ENCODE measurements around the gene SIGLEC1.

The SIGLEC1 gene

GRCh38 chr20:3744037-3744436 lies 31.6 kb upstream of the SIGLEC1 start:
- no peak for DNase-seq

DNA sequence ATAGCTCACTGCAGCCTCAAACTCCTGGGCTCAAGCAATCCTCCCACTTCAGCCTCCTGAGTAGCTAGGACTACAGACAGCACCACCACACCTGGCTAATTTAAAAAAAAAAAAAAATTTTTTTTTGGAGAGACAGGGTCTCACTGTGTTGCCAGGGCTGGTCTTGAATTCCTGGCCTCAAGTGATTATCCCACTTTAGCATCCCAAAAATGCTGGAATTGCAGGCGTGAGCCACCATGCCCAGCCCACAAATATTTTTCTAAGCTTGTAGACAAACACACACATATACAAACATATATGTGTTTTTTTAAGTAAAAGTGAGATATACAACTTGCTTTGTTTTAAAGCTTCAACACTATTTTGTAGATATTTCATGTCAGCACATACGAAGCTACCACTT lies 30.9 kb upstream of the SIGLEC1 start:
- DNase-seq = no peak

DNA sequence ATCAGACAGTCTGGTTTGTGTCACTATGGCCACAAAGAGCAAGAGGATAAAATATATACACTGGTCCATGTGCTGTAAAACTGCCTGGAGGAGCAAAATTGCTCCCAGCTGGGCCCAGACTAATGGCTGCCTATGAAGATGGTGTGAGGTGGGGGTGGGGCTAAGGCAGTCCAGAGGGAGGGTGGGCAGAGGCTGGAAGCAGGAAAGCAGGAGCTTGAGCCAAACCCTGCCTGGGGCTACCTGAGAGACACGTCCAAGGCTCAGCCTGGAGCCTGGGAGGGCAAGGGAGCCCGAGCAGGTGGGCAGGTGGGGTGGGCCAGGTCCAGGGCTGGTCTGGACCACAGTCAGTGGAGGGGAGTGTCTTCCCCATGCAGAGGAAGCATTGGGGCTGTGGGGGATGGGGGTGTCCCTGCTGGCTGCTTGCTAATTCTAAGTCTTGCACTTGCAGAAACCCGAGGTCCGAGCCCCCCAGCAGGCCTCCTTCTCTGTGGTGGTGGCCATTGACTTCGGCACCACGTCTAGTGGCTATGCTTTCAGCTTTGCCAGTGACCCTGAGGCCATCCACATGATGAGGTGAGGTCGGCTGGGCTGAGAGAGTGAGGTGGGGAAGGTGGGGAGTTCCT lies 29.5 kb upstream of the SIGLEC1 start:
- no peak for DNase-seq

DNA sequence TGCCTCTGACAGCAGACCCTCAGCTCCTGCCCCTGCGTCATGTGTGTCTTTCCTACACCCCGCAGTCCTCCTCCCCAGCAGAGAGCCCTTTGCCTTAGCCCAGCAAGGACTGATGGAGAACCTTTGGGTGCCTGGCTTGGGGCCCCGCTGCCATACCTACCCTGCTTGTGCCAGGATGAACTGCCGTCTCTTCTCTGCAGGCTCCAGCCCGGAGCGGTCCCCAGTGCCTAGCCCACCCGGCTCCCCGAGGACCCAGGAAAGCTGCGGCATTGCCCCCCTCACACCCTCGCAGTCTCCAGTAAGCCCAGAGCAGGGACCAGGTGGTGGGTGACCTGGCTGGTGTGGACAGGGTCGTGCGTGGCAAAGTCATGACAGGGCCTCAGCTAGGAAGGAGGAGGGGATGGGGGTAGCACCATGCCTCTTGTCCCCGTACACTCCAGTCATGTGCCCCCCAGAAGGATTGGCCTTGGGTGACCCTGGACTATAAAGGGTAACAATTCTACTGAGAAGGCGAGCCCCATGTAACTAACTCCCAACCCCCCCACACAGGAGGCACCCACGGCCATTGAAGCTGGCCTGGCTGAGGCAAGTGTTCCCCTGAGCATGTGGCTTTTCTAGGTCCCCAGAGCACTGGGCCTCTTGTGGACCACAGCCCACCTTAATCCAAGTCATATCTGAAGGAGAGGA lies 28.4 kb upstream of the SIGLEC1 start:
- DNase-seq = no peak

DNA sequence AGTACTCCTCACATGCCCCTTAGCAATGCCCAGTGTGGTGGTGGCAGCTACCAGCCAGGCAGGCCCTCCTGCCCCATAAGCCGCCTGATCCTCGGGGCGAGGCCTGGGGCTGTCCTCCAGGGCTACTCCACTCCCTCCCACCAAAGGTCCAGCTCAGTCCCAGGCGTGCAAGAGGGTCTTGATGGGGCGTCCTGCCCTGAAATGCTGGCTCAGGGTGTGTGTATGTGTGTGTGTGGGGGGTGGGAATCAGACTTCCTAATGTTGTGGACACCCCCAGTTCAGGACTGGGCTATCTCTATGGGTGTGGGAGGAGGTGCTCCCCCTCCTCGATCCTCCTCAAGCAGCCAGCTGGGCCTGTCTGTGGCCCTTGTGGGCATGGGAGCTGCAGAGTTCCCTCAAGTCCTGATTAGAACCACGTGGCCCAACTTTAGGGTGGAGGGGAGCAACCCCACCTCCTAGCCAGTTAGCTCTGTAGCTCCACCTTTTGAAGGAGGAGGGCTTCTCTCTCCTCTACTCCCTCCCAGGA lies 27.6 kb upstream of the SIGLEC1 start:
- DNase-seq = no peak

DNA sequence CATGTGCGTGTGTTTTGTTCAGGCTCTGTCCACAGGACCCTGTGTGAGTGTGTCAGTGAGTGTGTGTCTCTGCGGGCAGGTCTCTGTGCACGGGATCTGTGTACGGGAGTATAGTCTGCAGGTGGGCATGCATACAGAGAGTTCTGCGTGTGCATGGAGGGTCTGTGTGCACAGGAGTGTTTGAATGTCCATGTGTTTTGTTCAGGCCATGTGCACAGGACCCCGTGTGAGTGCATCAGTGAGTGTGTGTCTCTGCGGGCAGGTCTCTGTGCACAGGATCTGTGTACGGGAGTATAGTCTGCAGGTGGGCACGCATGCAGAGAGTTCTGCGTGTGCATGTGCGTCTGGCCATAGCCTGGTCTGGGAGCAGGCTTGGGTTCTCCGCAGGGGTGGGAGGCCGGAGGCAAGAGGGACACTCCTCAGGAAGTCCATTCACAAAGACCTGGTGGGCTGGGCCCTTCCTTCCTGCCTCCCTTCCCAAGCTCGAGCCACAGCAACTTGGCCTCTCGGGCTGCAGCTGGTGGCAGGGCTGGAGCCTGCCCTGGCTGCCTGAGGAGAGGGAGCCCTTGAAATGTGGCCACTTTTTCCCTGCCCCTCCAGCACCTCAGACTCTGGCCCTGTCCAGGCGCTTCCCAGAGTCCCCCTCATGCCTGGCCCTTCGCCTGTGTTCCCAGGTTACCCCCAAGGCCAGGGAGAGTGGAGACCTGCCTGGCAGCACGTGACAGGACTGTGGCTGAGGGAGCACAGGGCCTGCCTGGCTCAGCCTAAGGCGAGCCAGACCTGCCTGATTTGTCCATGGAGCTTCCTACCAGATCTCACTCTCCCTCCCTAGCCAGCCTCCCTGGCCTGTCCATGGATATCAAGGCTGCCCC lies 26.9 kb upstream of the SIGLEC1 start:
- no peak for DNase-seq

GRCh38 chr20:3738111-3739053 lies 26.0 kb upstream of the SIGLEC1 start:
- no peak for DNase-seq

GRCh38 chr20:3735768-3736167 lies 23.4 kb upstream of the SIGLEC1 start:
- no peak for DNase-seq

GRCh38 chr20:3734111-3734843 lies 21.9 kb upstream of the SIGLEC1 start:
- no peak for DNase-seq

DNA sequence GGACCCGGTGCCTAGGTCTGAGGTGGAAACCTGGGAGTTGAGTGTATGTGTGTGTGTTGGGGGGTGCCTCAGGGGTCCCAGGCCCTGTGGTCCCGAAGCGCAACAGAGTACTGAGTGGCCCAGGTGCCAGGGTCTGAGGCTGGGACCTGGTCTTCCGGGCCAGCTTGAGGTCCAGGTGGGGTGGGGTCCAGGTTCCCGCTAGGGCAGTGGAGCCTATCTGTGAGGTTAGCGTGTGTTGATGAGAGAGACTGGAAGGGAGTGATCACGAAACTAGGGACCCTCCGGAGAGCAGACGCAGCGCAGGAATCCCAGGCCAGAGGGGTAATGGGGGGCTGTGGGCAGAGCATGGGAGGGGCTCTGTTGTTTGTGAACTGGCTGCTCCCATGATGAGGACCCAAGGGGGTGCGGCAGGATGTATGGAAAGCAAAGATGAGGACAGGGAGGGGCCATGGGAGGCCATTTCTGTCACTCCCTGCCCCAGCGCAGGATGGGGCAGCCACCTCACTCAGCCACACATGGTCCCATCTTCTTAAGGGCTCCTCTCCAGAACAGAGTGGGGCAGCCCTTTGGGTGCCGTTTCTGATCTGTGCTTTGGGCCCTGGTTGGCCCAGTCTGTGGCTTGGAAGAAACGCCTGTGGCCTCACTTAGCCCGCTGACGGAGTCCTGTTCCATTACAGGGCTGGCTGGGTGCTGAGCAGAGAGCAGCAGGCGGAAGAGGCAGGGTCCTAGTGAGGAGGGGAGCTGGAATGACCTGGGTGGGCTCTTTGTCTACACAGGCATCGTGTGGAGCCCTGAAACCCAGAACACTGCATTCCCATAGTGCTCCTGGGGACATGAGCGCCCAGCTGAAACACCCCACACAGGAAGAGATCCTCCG lies 21.0 kb upstream of the SIGLEC1 start:
- DNase-seq = no peak

DNA sequence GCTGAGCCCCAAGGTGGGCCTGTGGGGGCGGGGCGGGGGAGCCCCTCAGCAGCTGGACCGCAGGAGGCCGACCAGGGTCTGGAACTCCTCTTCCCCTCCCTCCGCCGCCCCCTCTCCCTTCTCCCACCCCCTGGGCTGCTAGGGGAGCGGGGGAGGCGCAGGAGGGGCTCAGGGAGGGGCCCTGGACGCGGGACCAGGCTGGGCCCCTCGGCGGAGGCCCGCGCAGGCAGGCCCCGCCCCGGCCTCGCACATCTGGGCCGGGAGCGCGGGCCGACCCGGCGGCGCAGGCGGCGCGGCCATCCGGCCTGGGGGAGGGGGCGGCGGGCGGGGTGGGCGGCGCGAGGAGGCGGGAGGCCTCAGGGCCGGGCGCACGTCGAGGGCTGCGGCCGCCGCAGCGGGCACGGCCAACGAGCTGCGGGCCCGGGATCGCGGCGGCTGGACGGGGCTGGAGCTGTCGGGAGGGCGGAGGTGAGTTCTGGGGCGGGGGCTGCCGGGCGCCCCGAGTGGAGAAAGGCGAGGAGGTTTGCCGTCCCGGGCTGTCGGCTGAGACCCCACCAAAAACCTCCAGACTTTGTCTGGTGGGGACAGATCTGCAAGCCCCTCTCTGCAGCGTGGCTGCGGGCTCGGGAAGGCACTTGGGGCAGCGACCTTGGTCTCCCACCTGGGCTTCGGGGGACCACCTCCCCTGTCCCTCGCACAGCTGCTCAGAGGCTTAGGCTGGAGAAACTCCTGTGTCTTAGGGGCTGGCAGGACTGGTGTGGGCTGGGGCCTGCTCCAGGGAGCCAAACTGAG lies 20.1 kb upstream of the SIGLEC1 start, which contains the start of gene HSPA12B:
Gene HSPA12B, plus strand, starts transcription at position 359 of the 792 bp plus-strand sequence. CDS start 5,990 bp downstream, outside the sequence.
- DNase-seq = no peak

DNA sequence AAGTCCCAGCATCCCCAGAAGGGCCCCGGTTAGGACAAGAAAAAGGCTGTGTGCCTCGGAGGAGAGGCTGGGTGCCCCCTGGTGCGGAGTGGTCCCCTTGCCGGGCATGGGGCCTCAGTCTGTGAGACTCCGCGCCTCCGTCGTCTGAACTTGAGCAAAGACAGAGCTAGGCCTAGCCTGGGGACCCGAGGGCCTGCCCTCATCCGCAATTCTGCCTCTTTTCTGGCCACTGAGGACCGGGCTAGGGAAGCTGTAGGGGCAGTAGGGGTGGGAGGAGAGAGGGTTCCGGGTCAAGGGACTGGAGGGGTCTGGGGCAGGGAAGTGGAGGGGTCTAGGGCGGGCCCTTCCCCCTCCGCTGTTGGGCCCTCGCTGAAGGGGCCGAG lies 19.5 kb upstream of the SIGLEC1 start:
- DNase-seq = no peak

DNA sequence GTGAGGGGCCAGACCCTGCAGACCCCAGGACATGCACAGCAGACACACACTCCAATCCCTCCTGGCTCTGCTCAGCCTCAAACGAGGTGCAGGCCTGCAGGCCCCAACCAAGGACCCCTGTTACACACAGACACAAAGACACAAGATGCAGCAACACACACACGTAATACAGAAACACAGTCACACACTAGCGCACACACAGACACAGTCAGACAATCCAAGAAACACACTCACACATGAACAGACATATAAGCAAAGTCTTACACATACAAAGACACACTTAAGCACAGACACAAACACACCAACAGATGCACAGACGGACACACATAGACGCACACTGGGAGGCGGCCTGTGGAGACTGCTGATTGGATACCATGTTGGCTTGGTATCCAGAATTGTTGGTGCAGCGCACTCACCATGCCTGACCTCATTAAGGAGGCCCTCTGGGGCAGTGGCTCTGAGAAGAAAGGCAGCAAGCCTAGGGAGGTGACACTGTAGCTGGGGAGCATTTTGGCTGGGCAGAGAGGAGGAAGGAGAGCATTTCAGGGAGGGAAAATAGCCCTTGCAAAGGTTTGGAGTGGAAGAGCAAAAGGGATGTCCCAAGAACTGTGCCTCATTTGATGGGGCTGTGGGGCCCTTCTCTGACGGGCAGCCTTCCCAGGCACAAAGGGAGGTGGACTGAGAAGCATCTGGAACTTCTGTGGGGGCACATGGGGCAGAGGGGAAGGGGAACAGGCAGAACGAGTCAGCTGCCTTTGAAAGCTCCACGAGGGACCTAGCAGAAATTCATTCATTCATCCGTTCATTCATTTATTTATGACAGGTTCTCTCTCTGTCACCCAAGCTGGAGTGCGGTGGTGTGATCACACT lies 18.6 kb upstream of the SIGLEC1 start:
- DNase-seq = no peak

DNA sequence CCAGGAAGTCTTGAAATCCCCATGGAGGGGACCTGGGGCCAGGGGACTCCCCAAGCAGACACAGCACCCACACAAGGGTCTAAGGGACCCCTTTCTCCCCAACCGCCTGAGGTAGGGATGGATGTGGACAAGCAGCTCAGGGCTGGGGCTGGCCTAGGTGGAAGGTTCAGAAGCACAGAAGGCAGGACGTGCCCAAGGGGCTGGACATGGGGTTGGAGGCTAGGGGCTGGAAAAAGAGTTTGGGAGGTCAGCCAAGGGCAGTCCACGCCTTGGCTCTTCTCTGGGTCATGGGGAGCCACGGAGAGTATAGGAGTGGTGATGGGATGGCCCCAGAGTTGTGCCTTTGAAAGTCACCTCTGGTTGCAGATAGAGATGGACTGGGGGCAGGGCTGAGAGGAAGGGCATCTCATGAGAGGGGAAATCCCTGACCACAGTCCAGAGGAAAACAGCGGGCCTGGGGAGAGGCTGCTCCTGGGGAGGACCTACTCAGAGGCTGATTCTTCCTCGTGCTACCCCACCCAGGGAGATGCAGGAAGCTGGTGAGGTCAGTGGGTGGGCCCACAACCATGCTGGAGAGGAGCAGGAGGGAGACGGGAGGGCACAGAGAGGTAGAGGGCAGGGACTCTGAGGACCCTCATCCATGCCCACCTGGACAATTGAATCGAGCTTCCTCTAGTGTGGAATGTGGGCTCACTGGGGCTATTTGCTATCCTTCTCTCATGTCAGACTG lies 17.6 kb upstream of the SIGLEC1 start:
- DNase-seq = no peak

GRCh38 chr20:3729378-3729777 lies 17.0 kb upstream of the SIGLEC1 start:
- no peak for DNase-seq

DNA sequence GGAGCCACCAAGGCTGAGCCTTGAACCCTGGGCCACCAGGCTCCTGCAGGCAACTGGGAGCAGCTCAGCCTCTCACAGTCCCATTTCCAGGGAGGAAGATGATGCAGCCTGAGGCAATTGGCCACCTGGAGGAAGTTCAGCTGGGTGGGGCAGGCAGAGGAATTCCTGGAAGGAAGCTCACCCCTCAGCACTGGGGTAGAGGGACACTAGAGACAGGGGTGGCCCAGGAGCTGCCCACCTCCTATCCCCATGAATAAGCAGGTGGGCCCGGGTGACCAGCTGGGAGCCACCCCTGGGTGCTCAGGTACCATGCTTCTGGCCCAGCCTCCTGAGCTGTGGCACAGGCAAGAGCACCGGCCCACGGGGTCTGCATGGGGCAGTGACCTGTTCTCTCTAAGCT lies 16.5 kb upstream of the SIGLEC1 start:
- DNase-seq = no peak

DNA sequence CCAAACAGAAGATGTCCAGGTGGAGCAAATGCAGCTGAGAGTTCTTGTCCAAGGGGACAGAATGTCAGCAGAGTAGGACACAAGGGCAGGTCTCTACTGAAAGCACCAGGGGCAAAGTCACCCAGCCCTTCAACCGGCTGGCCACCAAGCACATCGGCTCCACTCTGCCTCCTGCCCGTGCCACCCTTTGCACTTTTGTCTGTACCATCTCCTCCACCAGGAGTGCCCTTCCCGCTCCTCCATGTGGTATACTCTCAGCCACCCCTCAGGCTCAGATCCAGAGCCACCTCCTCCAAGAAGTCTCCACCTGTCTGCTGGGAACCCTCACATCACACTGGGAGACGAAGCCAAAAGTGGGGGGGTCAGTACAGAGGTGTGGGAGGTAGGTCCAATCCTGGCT lies 16.0 kb upstream of the SIGLEC1 start:
- DNase-seq = no peak

DNA sequence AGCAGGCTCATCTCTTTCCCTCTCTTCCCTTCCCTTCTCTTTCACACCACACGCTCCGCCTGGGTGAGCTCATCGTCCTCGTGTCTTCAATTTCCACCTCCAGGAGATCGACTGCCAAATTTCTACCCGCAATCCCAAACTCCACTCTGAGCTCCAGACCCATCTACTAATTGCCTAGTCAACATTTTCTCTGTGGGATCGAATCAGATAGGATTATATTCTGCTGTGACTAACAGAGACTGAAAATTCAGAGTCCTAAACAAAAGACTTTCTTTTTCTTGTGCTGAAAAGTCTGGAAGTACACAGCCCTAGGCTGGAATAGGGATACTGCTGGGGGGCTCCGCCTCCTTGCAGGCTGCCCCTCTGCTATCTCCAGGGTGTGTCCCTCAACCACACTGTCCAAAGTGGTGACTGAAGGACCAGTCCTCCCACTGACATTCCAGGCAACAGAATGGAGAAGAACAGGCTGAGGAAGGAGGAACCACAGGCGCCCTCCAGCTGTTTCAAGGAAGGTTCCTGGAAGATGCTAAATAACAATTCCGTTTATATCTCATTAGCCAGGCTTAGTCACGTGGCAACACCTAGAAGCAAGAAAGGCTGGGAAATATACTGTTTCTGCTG lies 15.1 kb upstream of the SIGLEC1 start:
- DNase-seq = no peak
